Coronary artery (tissue), 2 donors: Measurements from ENCODE around the gene NUP35.
"Not testable (repeated sequence)": the region's sequence is repeated elsewhere in the genome, so short reads cannot be mapped to it uniquely, and the experiment has no call there.

Experiments
- DNase-seq: peaks from one replicate; pipeline ENCODE4 v3.0.0-alpha.2; 2017; ENCODE audit warnings: low spot score
- H3K27ac ChIP-seq, 2 donors: fragments of 200-600 bp; sonication (generic); one replicate each; pipeline ENCODE4 v1.5.1; 2016 to 2019
- H3K4me3 ChIP-seq: fragments of 200-600 bp; sonication (generic); 2 replicates; pipeline ENCODE4 v1.5.1; 2016; ENCODE audit warnings: mild to moderate bottlenecking, moderate library complexity
- CTCF ChIP-seq: fragments of 200-600 bp; sonication (generic); IDR thresholded peaks from one replicate; pipeline ENCODE4 v1.5.1; 2019; ENCODE audit warnings: antibody characterized with exemption

Gene NUP35

GRCh38 chr2:183134016-183134415 lies 9.8 kb downstream of the NUP35 start:
- no peak for TF ChIP-seq CTCF
- Histone ChIP-seq H3K4me3 (no peak overlapping the region), H3K27ac (no peak overlapping the region)
- DNase-seq = no peak

DNA sequence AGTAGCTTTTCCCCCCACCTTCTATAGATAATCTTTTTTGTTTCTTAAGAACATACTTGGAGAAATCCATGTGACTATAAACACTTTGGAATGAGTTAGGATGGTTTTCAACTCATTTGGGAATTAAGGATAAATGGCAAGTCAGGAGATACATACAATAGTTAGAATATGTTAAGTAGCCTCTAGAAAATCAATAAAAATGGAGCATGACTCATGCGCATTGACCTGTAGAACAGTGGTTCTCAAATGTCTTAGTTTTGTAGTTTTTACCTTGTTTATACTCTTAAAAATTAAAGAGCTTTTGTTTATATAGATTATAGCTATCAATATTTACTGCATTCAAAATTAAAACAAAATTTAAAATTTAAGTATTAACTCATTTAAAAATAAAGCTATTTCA lies 24.7 kb downstream of the NUP35 start:
- no peak for DNase-seq
- H3K4me3 ChIP-seq = no peak overlapping the region
- TF ChIP-seq CTCF = no peak
- no peak overlapping the region for H3K27ac ChIP-seq

GRCh38 chr2:183149489-183149888 lies 25.2 kb downstream of the NUP35 start:
- no peak for TF ChIP-seq CTCF
- Histone ChIP-seq H3K4me3 (no peak overlapping the region), H3K27ac (no peak overlapping the region)
- no peak for DNase-seq

DNA sequence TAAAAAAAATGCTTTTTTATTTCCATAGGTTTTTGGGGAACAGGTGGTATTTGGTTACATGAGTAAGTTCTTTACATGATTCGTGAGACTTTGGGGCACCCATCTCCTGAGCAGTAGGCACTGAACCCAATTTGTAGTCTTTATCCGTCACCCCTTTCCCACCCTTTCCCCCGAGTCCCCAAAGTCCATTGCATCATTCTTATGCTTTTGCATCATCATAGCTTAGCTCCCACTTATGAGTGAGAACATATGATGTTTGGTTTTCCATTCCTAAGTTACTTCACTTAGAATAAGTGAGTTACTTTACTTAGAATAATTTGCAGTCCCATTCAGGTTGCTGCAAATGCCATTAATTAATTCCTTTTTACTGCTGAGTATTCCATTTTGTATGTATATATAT lies 28.0 kb downstream of the NUP35 start:
- not testable (repeated sequence) for DNase-seq, H3K27ac ChIP-seq, H3K4me3 ChIP-seq

GRCh38 chr2:183153967-183154366 lies 29.7 kb downstream of the NUP35 start:
- Histone ChIP-seq H3K27ac (no peak overlapping the region), H3K4me3 (no peak overlapping the region)
- no peak for DNase-seq
- TF ChIP-seq CTCF = no peak

DNA sequence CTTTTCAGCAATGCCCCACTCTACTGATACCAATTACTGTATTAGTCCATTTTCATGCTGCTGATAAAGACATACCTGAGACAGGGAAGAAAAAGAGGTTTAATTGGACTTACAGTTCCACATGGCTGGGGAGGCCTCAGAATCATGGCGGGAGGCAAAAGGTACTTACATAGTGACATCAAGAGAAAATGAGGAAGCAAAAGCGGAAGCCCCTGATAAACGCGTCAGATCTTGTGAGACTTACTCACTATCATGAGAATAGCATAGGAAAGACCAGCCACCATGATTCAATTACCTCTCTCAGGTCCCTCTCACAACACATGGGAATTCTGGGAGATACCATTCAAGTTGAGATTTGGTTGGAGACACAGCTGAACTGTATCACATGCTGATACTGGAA lies 30.5 kb downstream of the NUP35 start:
- DNase-seq, H3K27ac ChIP-seq, H3K4me3 ChIP-seq: not testable (repeated sequence)

- TF ChIP-seq CTCF = no peak
Measured at GRCh38 chr2:183157131-183157530, 32.9 kb downstream of the NUP35 start.

DNA sequence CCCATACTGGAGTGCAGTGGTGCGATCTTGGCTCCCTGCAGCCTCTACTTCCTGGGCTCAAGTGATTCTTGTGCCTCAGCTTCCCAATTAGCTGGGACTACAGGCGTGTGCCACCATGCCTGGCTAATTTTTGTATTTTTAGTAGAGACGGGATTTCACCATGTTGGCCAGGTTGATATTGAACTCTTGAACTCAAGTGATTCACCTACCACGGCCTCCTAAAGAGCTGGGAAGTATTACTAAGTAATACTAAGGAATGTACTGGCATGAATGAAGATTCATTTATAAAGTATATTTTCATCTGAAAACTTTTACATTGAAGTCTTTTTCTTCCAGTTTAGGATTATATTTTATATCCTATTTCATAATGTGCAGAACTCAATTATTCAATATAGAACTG lies 38.1 kb downstream of the NUP35 start:
- DNase-seq = no peak
- Histone ChIP-seq H3K4me3 (no peak overlapping the region), H3K27ac (no peak overlapping the region)
- no peak for TF ChIP-seq CTCF

More at GRCh38 chr2:183157131-183157530, 32.9 kb downstream of the NUP35 start:
- H3K27ac ChIP-seq = no peak overlapping the region
- DNase-seq = no peak
- no peak overlapping the region for H3K4me3 ChIP-seq
